ENCODE results near the gene EFCAB9. TPM values are rescaled to one million over a fixed set of nuclear protein-coding genes. Genes with fewer than 3 reads are reported as not detected.

Gene EFCAB9
- total RNA-seq, 2 donors from 2014 or later: not detected

DNA sequence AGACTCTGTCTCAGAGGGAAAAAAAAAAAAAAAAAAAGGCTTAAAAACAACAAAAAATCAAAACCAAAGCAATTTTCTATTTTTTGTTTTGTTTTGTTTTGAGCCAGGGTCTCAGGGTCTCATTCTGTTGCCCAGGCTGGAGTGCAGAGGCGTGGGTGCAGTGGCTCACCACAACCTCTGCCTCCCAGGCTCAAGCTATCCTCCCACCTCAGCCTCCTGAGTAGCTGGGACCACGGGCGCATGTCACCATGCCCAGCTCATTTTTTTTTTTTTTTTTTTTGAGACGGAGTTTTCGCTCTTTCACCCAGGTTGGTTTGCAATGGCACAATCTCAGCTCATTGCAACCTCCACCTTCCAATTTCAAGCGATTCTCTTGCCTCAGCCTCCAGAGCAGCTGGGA lies 11.7 kb upstream of the EFCAB9 start:
- DNase-seq: no peak
- H3K27ac Mint-ChIP-seq: no peak overlapping the region
- Histone ChIP-seq H3K9ac (ENCODE audit: extremely low read depth, low read length, poor library complexity, severe bottlenecking) (no peak overlapping the region), H3K27me3 (ENCODE audit: control insufficient read depth, insufficient read depth, low read length, poor library complexity, severe bottlenecking) (no peaks in the 10 kb centered on the region), H3K4me1 (ENCODE audit: control insufficient read depth, insufficient read depth, low read length) (peaks cover 7% of the 10 kb centered on the region), H3K4me3 (ENCODE audit: low read length) (no peak overlapping the region), H3K9me3 (ENCODE audit: control insufficient read depth, low read length) (peaks cover 5% of the 10 kb centered on the region), H3K36me3 (ENCODE audit: control insufficient read depth, insufficient read depth, low read length) (no peaks in the 10 kb centered on the region), H3K27ac (ENCODE audit: low read depth, low read length) (no peak overlapping the region)
- WGBS, 2 experiments (ENCODE audit: insufficient coverage in 1 of 2, insufficient read length in 1 of 2): 84 to 93% methylated on average over 4 to 6 of the region's 6 CpGs
- TF ChIP-seq CTCF (conservative IDR thresholded peaks at IDR 0.05): no peak
- H3K4me3 Mint-ChIP-seq: no peak overlapping the region
- H3K9me3 Mint-ChIP-seq: no peaks in the 10 kb centered on the region
- peaks cover 8% of the 10 kb centered on the region for H3K27me3 Mint-ChIP-seq (ENCODE audit: insufficient read depth)
- peaks cover 8% of the 10 kb centered on the region for H3K36me3 Mint-ChIP-seq (ENCODE audit: low read depth)
- H3K4me1 Mint-ChIP-seq: peaks cover 18% of the 10 kb centered on the region

- Histone ChIP-seq H3K4me3 (ENCODE audit: low read length) (no peak overlapping the region), H3K27me3 (ENCODE audit: control insufficient read depth, insufficient read depth, low read length, poor library complexity, severe bottlenecking) (no peaks in the 10 kb centered on the region), H3K36me3 (ENCODE audit: control insufficient read depth, insufficient read depth, low read length) (no peaks in the 10 kb centered on the region), H3K9ac (ENCODE audit: extremely low read depth, low read length, poor library complexity, severe bottlenecking) (no peak overlapping the region), H3K27ac (ENCODE audit: low read depth, low read length) (no peak overlapping the region), H3K9me3 (ENCODE audit: control insufficient read depth, low read length) (peaks cover 5% of the 10 kb centered on the region), H3K4me1 (ENCODE audit: control insufficient read depth, insufficient read depth, low read length) (peaks cover 7% of the 10 kb centered on the region)
- H3K9me3 Mint-ChIP-seq: no peaks in the 10 kb centered on the region
- H3K4me3 Mint-ChIP-seq: no peak overlapping the region
- DNase-seq: no peak
- peaks cover 8% of the 10 kb centered on the region for H3K36me3 Mint-ChIP-seq (ENCODE audit: low read depth)
- H3K27me3 Mint-ChIP-seq (ENCODE audit: insufficient read depth): peaks cover 9% of the 10 kb centered on the region
- no peak overlapping the region for H3K27ac Mint-ChIP-seq
- TF ChIP-seq CTCF (conservative IDR thresholded peaks at IDR 0.05): no peak
- H3K4me1 Mint-ChIP-seq: peaks cover 12% of the 10 kb centered on the region
- WGBS, 2 experiments (ENCODE audit: insufficient coverage in 1 of 2, insufficient read length in 1 of 2): 90 to 96% methylated on average over 3 to 4 of the region's 4 CpGs
Measured at GRCh38 chr5:172183881-172184280, 10.1 kb upstream of the EFCAB9 start.

- Histone ChIP-seq H3K4me3 (ENCODE audit: low read length) (no peak overlapping the region), H3K27ac (ENCODE audit: low read depth, low read length) (no peak overlapping the region), H3K9me3 (ENCODE audit: control insufficient read depth, low read length) (peaks cover 5% of the 10 kb centered on the region), H3K4me1 (ENCODE audit: control insufficient read depth, insufficient read depth, low read length) (peaks cover 7% of the 10 kb centered on the region), H3K9ac (ENCODE audit: extremely low read depth, low read length, poor library complexity, severe bottlenecking) (no peak overlapping the region), H3K27me3 (ENCODE audit: control insufficient read depth, insufficient read depth, low read length, poor library complexity, severe bottlenecking) (no peaks in the 10 kb centered on the region), H3K36me3 (ENCODE audit: control insufficient read depth, insufficient read depth, low read length) (no peaks in the 10 kb centered on the region)
- no peak for TF ChIP-seq CTCF (conservative IDR thresholded peaks at IDR 0.05)
- H3K36me3 Mint-ChIP-seq (ENCODE audit: low read depth): peaks cover 8% of the 10 kb centered on the region
- DNase-seq: no peak
- no peak overlapping the region for H3K4me3 Mint-ChIP-seq
- H3K27me3 Mint-ChIP-seq (ENCODE audit: insufficient read depth): peaks cover 15% of the 10 kb centered on the region
- H3K27ac Mint-ChIP-seq: no peak overlapping the region
- H3K9me3 Mint-ChIP-seq: no peaks in the 10 kb centered on the region
- WGBS, 2 experiments (ENCODE audit: insufficient coverage in 1 of 2, insufficient read length in 1 of 2): 81 to 87% methylated on average over 10 of the region's 10 CpGs
- H3K4me1 Mint-ChIP-seq: peaks cover 16% of the 10 kb centered on the region
Measured at GRCh38 chr5:172185096-172185461, 8.9 kb upstream of the EFCAB9 start.
